Coronary artery (tissue), 2 donors: Measurements from ENCODE around the gene MED31.
"Not testable (repeated sequence)": the region's sequence is repeated elsewhere in the genome, so short reads cannot be mapped to it uniquely, and the experiment has no call there.

Experiments used
- DNase-seq: peaks from one replicate; pipeline ENCODE4 v3.0.0-alpha.2; 2017; ENCODE audit warnings: low spot score
- H3K27ac ChIP-seq, 2 donors: fragments of 200-600 bp; sonication (generic); one replicate each; pipeline ENCODE4 v1.5.1; 2016 to 2019
- H3K4me3 ChIP-seq: fragments of 200-600 bp; sonication (generic); 2 replicates; pipeline ENCODE4 v1.5.1; 2016; ENCODE audit warnings: mild to moderate bottlenecking, moderate library complexity
- CTCF ChIP-seq: fragments of 200-600 bp; sonication (generic); IDR thresholded peaks from one replicate; pipeline ENCODE4 v1.5.1; 2019; ENCODE audit warnings: antibody characterized with exemption

MED31 gene

GRCh38 chr17:6695051-6695450 lies 43.6 kb upstream of the MED31 start:
- no peak for DNase-seq
- Histone ChIP-seq H3K4me3 (no peak overlapping the region), H3K27ac (no peak overlapping the region)
- no peak for TF ChIP-seq CTCF

- not testable (repeated sequence) for H3K27ac ChIP-seq, DNase-seq, H3K4me3 ChIP-seq
These were observed 40.6 kb upstream of the MED31 start for GRCh38 chr17:6691958-6692357.

- no peak for DNase-seq
These were observed 40.1 kb upstream of the MED31 start for GRCh38 chr17:6691546-6691945.

GRCh38 chr17:6690641-6691040 lies 39.2 kb upstream of the MED31 start:
- DNase-seq = no peak
- Histone ChIP-seq H3K4me3 (no peak overlapping the region), H3K27ac (no peak overlapping the region)
- TF ChIP-seq CTCF = no peak

More at GRCh38 chr17:6691546-6691945, 40.1 kb upstream of the MED31 start:
- TF ChIP-seq CTCF = no peak
- Histone ChIP-seq H3K4me3 (no peak overlapping the region), H3K27ac (no peak overlapping the region)

GRCh38 chr17:6688944-6689343 lies 37.5 kb upstream of the MED31 start:
- DNase-seq = no peak
- no peak for TF ChIP-seq CTCF
- Histone ChIP-seq H3K4me3 (no peak overlapping the region), H3K27ac (no peak overlapping the region)

- Histone ChIP-seq H3K4me3 (no peak overlapping the region), H3K27ac (no peak overlapping the region)
- no peak for DNase-seq
- no peak for TF ChIP-seq CTCF
These were observed 34.6 kb upstream of the MED31 start for GRCh38 chr17:6686026-6686425.

GRCh38 chr17:6684881-6685767 lies 33.7 kb upstream of the MED31 start:
- no peak for TF ChIP-seq CTCF
- DNase-seq = no peak
- H3K27ac ChIP-seq = no peak overlapping the region
- no peak overlapping the region for H3K4me3 ChIP-seq
